HG02943 (cell line): Measurements from ENCODE around the gene FMC1.

Source experiments
- ATAC-seq: cut with Tn5 transposase; IDR thresholded peaks from one replicate; pipeline ENCODE4 v1.9.1; 2021; ENCODE audit warnings: mild to moderate bottlenecking, low read depth, moderate library complexity; ENCODE audit not compliant: unreplicated experiment

The FMC1 gene

GRCh38 chr7:139370943-139371313, 29.8 kb downstream of the FMC1 start:
- no peak for ATAC-seq

GRCh38 chr7:139374246-139374645, 33.1 kb downstream of the FMC1 start:
- no peak for ATAC-seq

GRCh38 chr7:139382439-139382838, 41.3 kb downstream of the FMC1 start:
- no peak for ATAC-seq

- ATAC-seq = no peak
These were observed 43.5 kb downstream of the FMC1 start for GRCh38 chr7:139384611-139385010.

- no peak for ATAC-seq
These were observed 46.5 kb downstream of the FMC1 start for GRCh38 chr7:139387594-139387993.

- no peak for ATAC-seq
These were observed 48.0 kb downstream of the FMC1 start for GRCh38 chr7:139389091-139389490.

- no peak for ATAC-seq
These were observed 48.6 kb downstream of the FMC1 start for GRCh38 chr7:139389774-139390173.

- ATAC-seq = no peak
These were observed 52.6 kb downstream of the FMC1 start for GRCh38 chr7:139393621-139394211.

- no peak for ATAC-seq
These were observed 53.4 kb downstream of the FMC1 start for GRCh38 chr7:139394540-139394939.
